Prostate gland (tissue), 2 donors: ENCODE data around the gene ERP27.

Experiments used
- CTCF ChIP-seq, 4 experiments: fragments of 200-600 bp in 2 of 4; fragments of 450-650 bp in 2 of 4; sonication (generic) in 2 of 4; IDR thresholded peaks; 1 replicate in 3 of 4; 2 replicates in 1 of 4; pipeline ENCODE4 v1.5.1; 2016 to 2019; ENCODE audit warnings: antibody characterized with exemption in 4 of 4, mild to moderate bottlenecking in 2 of 4, moderate library complexity in 2 of 4
- POLR2A ChIP-seq: fragments of 450-650 bp; IDR thresholded peaks from one replicate; pipeline ENCODE4 v1.6.1; 2016; ENCODE audit warnings: antibody characterized with exemption, mild to moderate bottlenecking
- POLR2AphosphoS5 ChIP-seq: sonication (generic); formaldehyde crosslinking; IDR thresholded peaks from one replicate; pipeline ENCODE4 v1.6.1; 2017; ENCODE audit warnings: antibody characterized with exemption

GRCh38 chr12:14903386-14904098 lies 34.8 kb downstream of the ERP27 start:
- TF ChIP-seq CTCF (IDR thresholded peaks at IDR 0.05), result no peak
- TF ChIP-seq POLR2AphosphoS5, result no peak
- no peak for TF ChIP-seq POLR2A
